Common myeloid progenitor, CD34-positive (primary cell): ENCODE results near the gene MITF.

Experiments used
- CTCF ChIA-PET: fragments of 350-600 bp; sonication (Branson Sonifier 250); formaldehyde crosslinking; loops from one replicate; lab custom pipeline; 2021; ENCODE audit warnings: antibody characterized with exemption; lab: Charles Lee
- POLR2A ChIA-PET: fragments of 350-600 bp; sonication (Branson Sonifier 250); formaldehyde crosslinking; loops from one replicate; lab custom pipeline; 2021; ENCODE audit warnings: antibody characterized with exemption; lab: Charles Lee
- DNase-seq, 3 donors: peaks; one replicate each; pipeline versions ENCODE4 v3.0.0 to v3.0.0-alpha.2; 2013
- H3K27ac ChIP-seq, 2 experiments: 1 replicate in 1 of 2; 2 replicates in 1 of 2; pipeline ENCODE4 v1.7.0; 2013; ENCODE audit warnings: inconsistent platforms in 2 of 2, low read length in 2 of 2, mild to moderate bottlenecking in 2 of 2, low read depth in 1 of 2, moderate library complexity in 1 of 2; ENCODE audit not compliant: severe bottlenecking in 2 of 2, insufficient read depth in 1 of 2, poor library complexity in 1 of 2
- H3K27me3 ChIP-seq, 5 experiments: replicated peaks in 2 of 5; 1 replicate in 3 of 5; 2 replicates in 2 of 5; pipeline versions ENCODE4 v1.6.1 to v1.7.0; 2013; ENCODE audit warnings: low read length in 4 of 5, mild to moderate bottlenecking in 2 of 5, moderate library complexity in 2 of 5, inconsistent platforms in 1 of 5; ENCODE audit not compliant: insufficient read depth in 5 of 5, control insufficient read depth in 4 of 5
- H3K36me3 ChIP-seq, 4 experiments: 1 replicate in 2 of 4; 2 replicates in 2 of 4; pipeline versions ENCODE4 v1.6.1 to v1.7.0; 2013; ENCODE audit warnings: low read length in 3 of 4, control low read depth in 1 of 4, mild to moderate bottlenecking in 1 of 4; ENCODE audit not compliant: control insufficient read depth in 4 of 4, insufficient read depth in 4 of 4
- H3K4me1 ChIP-seq, 4 experiments: 1 replicate in 3 of 4; 2 replicates in 1 of 4; pipeline versions ENCODE4 v1.6.1 to v1.7.1; 2013; ENCODE audit warnings: low read length in 3 of 4, mild to moderate bottlenecking in 3 of 4, control low read depth in 1 of 4, inconsistent platforms in 1 of 4, moderate library complexity in 1 of 4; ENCODE audit not compliant: control insufficient read depth in 4 of 4, insufficient read depth in 4 of 4; ENCODE audit errors: control extremely low read depth in 1 of 4
- H3K4me3 ChIP-seq, 7 experiments: 1 replicate in 4 of 7; 2 replicates in 3 of 7; pipeline versions ENCODE4 v1.5.1 to v1.7.0; 2013; ENCODE audit warnings: mild to moderate bottlenecking in 7 of 7, low read length in 6 of 7, moderate library complexity in 6 of 7, inconsistent platforms in 2 of 7, low read depth in 2 of 7, control low read depth in 1 of 7; ENCODE audit not compliant: insufficient read depth in 4 of 7, control insufficient read depth in 1 of 7; ENCODE audit errors: extremely low read depth in 1 of 7
- H3K9me3 ChIP-seq, 5 experiments: 1 replicate in 4 of 5; 2 replicates in 1 of 5; pipeline versions ENCODE4 v1.6.1 to v1.7.1; 2013; ENCODE audit warnings: low read length in 4 of 5, mild to moderate bottlenecking in 2 of 5, inconsistent platforms in 1 of 5, low read depth in 1 of 5, moderate library complexity in 1 of 5; ENCODE audit not compliant: control insufficient read depth in 4 of 5, insufficient read depth in 2 of 5; ENCODE audit errors: control extremely low read depth in 1 of 5
- WGBS: methylation state at CpG from one replicate; pipeline ENCODE4 v1.1.5; 2013; ENCODE audit not compliant: insufficient coverage; 5-methylcytosine and 5-hydroxymethylcytosine counted together

Gene MITF

GRCh38 chr3:69892706-69893105, 153.4 kb downstream of the MITF start:
- POLR2A ChIA-PET, result no interaction called here
- no peak for DNase-seq
- H3K27me3 ChIP-seq, result peaks cover 0 to 2% (median 0%) of the 10 kb centered on the region in 5 experiments
- H3K9me3 ChIP-seq, result no peaks in the 10 kb centered on the region
- no peaks in the 10 kb centered on the region for H3K36me3 ChIP-seq
- H3K4me1 ChIP-seq, result no peaks in the 10 kb centered on the region
- 93% methylated on average over 4 of the region's 4 CpGs for WGBS
- H3K27ac ChIP-seq, result no peak overlapping the region
- no peak overlapping the region for H3K4me3 ChIP-seq
- CTCF ChIA-PET, result no interaction called here

GRCh38 chr3:69893274-69893673, 154.0 kb downstream of the MITF start:
- Histone ChIP-seq H3K4me1 (no peaks in the 10 kb centered on the region), H3K4me3 (no peak overlapping the region), H3K27ac (no peak overlapping the region), H3K36me3 (no peaks in the 10 kb centered on the region), H3K27me3 (peaks cover 0 to 2% (median 0%) of the 10 kb centered on the region in 5 experiments), H3K9me3 (no peaks in the 10 kb centered on the region)
- DNase-seq, result no peak
- POLR2A ChIA-PET, result no interaction called here
- 100% methylated on average over 2 of the region's 4 CpGs for WGBS
- CTCF ChIA-PET, result no interaction called here

GRCh38 chr3:69896095-69896494, 156.8 kb downstream of the MITF start:
- WGBS, result 100% methylated on average over 1 of the region's 1 CpG
- H3K4me3 ChIP-seq, result no peak overlapping the region
- no peaks in the 10 kb centered on the region for H3K9me3 ChIP-seq
- H3K27ac ChIP-seq, result no peak overlapping the region
- ChIA-PET POLR2A (no interaction called here), CTCF (no interaction called here)
- peaks cover 0 to 2% (median 0%) of the 10 kb centered on the region in 5 experiments for H3K27me3 ChIP-seq
- no peaks in the 10 kb centered on the region for H3K36me3 ChIP-seq
- no peak for DNase-seq
- no peaks in the 10 kb centered on the region for H3K4me1 ChIP-seq

- Histone ChIP-seq H3K9me3 (no peaks in the 10 kb centered on the region), H3K4me3 (no peak overlapping the region), H3K27ac (no peak overlapping the region), H3K4me1 (no peaks in the 10 kb centered on the region), H3K36me3 (no peaks in the 10 kb centered on the region), H3K27me3 (peaks cover 0 to 2% (median 0%) of the 10 kb centered on the region in 5 experiments)
- WGBS, result 100% methylated on average over 1 of the region's 1 CpG
- DNase-seq, result no peak
- CTCF ChIA-PET, result no interaction called here
- POLR2A ChIA-PET, result no interaction called here
Observed at GRCh38 chr3:69900331-69900730, 161.1 kb downstream of the MITF start.

GRCh38 chr3:69901802-69902201, 162.5 kb downstream of the MITF start:
- Histone ChIP-seq H3K27me3 (peaks cover 0 to 2% (median 0%) of the 10 kb centered on the region in 5 experiments), H3K9me3 (no peaks in the 10 kb centered on the region), H3K4me3 (no peak overlapping the region), H3K4me1 (no peaks in the 10 kb centered on the region), H3K36me3 (no peaks in the 10 kb centered on the region), H3K27ac (no peak overlapping the region)
- ChIA-PET POLR2A (no interaction called here), CTCF (no interaction called here)
- DNase-seq, result no peak
- WGBS, result no CpG with 5 or more reads among the region's 1 CpG

GRCh38 chr3:69902386-69902785, 163.1 kb downstream of the MITF start:
- no peaks in the 10 kb centered on the region for H3K4me1 ChIP-seq
- H3K27ac ChIP-seq, result no peak overlapping the region
- no peaks in the 10 kb centered on the region for H3K36me3 ChIP-seq
- no CpG with 5 or more reads among the region's 1 CpG for WGBS
- H3K9me3 ChIP-seq, result no peaks in the 10 kb centered on the region
- H3K4me3 ChIP-seq, result no peak overlapping the region
- CTCF ChIA-PET, result no interaction called here
- POLR2A ChIA-PET, result no interaction called here
- DNase-seq, result no peak
- H3K27me3 ChIP-seq, result peaks cover 0 to 2% (median 0%) of the 10 kb centered on the region in 5 experiments

GRCh38 chr3:69906351-69906966, 167.2 kb downstream of the MITF start:
- WGBS, result 100% methylated on average over 1 of the region's 2 CpGs
- no peak for DNase-seq
- CTCF ChIA-PET, result no interaction called here
- H3K36me3 ChIP-seq, result no peaks in the 10 kb centered on the region
- no peaks in the 10 kb centered on the region for H3K27me3 ChIP-seq
- H3K4me1 ChIP-seq, result no peaks in the 10 kb centered on the region
- no peak overlapping the region for H3K4me3 ChIP-seq
- H3K27ac ChIP-seq, result no peak overlapping the region
- H3K9me3 ChIP-seq, result peaks cover 0 to 5% (median 0%) of the 10 kb centered on the region in 5 experiments
- POLR2A ChIA-PET, result no interaction called here
